Mesodermal cell (in vitro differentiated cells): Measurements from ENCODE around the gene BICDL1.

Experiments
- H3K27ac ChIP-seq: 2 replicates; pipeline ENCODE4 v1.7.0; 2013; ENCODE audit warnings: mild to moderate bottlenecking, low read depth, low read length, moderate library complexity; ENCODE audit not compliant: severe bottlenecking
- H3K36me3 ChIP-seq: 2 replicates; pipeline ENCODE4 v1.7.1; 2013; ENCODE audit warnings: mild to moderate bottlenecking, low read length, moderate library complexity; ENCODE audit not compliant: control insufficient read depth, insufficient read depth
- H3K4me1 ChIP-seq: one replicate; pipeline ENCODE4 v1.7.1; 2013; ENCODE audit warnings: mild to moderate bottlenecking, low read length; ENCODE audit not compliant: insufficient read depth, control insufficient read depth, poor library complexity, severe bottlenecking
- H3K4me3 ChIP-seq: 2 replicates; pipeline ENCODE4 v1.7.0; 2013; ENCODE audit warnings: low read length, control low read depth, mild to moderate bottlenecking; ENCODE audit not compliant: insufficient read depth, poor library complexity, severe bottlenecking; ENCODE audit errors: extremely low read depth
- H3K9me3 ChIP-seq: 2 replicates; pipeline ENCODE4 v1.7.1; 2013; ENCODE audit warnings: mild to moderate bottlenecking, low read length, moderate library complexity; ENCODE audit not compliant: control insufficient read depth
- WGBS, 2 experiments: methylation state at CpG; one replicate each; pipeline ENCODE4 v1.1.5; 2013; ENCODE audit warnings: missing lambda C conversion rate in 2 of 2; ENCODE audit not compliant: insufficient coverage in 2 of 2; 5-methylcytosine and 5-hydroxymethylcytosine counted together

The BICDL1 gene

DNA sequence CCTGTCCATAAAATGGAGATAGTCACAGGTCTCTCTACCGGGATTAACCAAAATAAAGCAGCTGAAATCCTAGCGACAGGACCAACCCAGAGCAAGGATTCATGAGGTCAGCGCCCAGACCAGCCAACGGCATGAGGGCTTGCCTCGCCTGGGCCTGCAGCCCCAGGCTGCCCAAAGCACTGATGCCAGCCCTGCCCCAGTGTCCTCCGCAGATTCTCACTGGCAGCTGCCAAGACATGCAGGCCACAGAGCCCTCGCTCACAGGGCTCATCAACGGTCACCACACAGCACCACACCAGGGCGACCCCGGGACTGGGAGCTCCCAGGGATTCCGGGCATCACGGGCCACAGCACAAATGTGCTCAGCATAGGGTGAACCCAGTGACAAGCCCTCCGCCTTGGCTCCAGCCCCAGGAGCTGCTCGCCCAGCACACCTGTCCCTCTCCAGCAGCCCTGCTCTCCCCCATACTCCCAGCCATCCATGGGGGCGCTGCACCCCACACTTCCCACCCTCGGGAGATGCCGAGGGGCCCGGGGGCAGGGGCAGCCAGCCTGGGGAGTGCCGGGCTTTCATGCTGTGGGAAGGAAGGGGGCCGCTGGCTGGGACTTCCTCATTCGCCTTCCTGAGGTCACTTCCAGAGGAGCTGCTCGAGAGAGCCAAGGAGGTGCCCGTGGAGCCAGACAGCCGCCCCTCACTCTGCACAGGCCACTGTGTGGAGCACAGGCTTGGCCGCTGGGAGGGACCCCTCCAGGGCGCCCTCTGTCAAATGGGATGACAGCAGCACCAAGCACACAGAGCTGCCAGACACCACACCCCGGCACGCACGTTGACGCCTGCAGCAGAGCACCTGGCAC, 113.4 kb downstream of the BICDL1 start:
- Histone ChIP-seq H3K9me3 (no peaks in the 10 kb centered on the region), H3K4me1 (no peaks in the 10 kb centered on the region), H3K27ac (no peak overlapping the region), H3K36me3 (peaks cover 96% of the 10 kb centered on the region), H3K4me3 (no peak overlapping the region)
- 92 to 95% methylated on average over 24 to 26 of the region's 30 CpGs for WGBS, 2 experiments

DNA sequence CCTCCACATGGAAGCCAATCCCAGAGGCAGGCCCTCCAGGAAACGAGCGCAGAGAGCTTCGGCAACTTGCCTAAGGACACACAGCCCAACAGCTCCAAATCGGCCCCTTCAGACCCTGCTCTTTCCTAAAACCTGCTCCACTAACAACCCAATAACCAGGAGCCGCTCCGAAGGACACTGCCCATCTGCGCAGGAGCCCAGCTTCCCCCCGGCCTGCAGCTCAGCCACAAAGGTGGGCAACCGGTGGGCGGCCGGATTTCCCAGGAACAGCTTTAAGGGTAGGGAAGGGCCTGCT, 114.0 kb downstream of the BICDL1 start:
- H3K36me3 ChIP-seq: peaks cover 95% of the 10 kb centered on the region
- no peaks in the 10 kb centered on the region for H3K4me1 ChIP-seq
- no peaks in the 10 kb centered on the region for H3K9me3 ChIP-seq
- no peak overlapping the region for H3K4me3 ChIP-seq
- WGBS, 2 experiments: 82 to 93% methylated on average over 6 to 11 of the region's 11 CpGs
- no peak overlapping the region for H3K27ac ChIP-seq

DNA sequence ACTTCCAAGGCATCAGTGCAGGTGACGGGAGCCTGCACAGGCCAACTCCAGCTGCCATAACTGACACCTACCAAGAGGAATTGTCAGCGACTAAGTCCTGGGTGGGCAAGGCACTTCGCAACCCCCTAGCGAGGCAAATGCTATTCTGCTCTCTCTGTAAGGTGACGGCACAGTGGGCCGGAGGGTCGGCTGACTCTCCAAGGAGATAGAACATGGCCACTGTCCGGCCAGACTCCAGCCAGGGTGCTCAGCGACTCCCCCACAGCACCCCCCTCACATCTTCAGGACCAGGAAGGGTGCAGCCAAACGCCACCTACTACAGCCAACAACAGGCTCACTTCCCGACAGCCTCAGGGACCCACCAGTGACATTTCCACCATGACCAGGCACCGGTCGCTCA, 114.3 kb downstream of the BICDL1 start:
- no peak overlapping the region for H3K27ac ChIP-seq
- H3K4me3 ChIP-seq: no peak overlapping the region
- 98% methylated on average over 11 to 12 of the region's 13 CpGs for WGBS, 2 experiments
- no peaks in the 10 kb centered on the region for H3K9me3 ChIP-seq
- H3K4me1 ChIP-seq: no peaks in the 10 kb centered on the region
- H3K36me3 ChIP-seq: peaks cover 95% of the 10 kb centered on the region

DNA sequence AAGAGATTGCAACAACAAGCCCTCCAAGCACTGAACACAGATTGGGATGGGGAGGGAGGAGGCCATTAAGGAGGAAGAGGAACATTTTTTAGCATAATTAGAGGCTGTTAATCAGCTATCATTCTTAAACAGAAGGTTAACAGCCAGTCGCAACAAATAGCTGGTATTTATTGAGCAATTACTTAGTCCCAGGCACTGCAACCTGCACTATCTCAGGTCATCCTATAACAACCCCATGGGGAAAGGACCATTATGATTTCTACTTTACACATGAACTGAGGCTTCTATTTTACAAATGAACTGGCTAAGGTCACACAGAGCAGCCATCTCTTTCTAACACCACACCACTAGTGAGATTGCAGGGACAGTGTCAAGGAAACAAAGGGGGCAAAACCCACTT, 117.1 kb downstream of the BICDL1 start:
- Histone ChIP-seq H3K36me3 (peaks cover 84% of the 10 kb centered on the region), H3K4me1 (peaks cover 3% of the 10 kb centered on the region), H3K4me3 (no peak overlapping the region), H3K9me3 (no peaks in the 10 kb centered on the region), H3K27ac (no peak overlapping the region)
- 100% methylated on average over 1 of the region's 1 CpG; no CpG with 5 or more reads in 1 of the 2 experiments for WGBS, 2 experiments

DNA sequence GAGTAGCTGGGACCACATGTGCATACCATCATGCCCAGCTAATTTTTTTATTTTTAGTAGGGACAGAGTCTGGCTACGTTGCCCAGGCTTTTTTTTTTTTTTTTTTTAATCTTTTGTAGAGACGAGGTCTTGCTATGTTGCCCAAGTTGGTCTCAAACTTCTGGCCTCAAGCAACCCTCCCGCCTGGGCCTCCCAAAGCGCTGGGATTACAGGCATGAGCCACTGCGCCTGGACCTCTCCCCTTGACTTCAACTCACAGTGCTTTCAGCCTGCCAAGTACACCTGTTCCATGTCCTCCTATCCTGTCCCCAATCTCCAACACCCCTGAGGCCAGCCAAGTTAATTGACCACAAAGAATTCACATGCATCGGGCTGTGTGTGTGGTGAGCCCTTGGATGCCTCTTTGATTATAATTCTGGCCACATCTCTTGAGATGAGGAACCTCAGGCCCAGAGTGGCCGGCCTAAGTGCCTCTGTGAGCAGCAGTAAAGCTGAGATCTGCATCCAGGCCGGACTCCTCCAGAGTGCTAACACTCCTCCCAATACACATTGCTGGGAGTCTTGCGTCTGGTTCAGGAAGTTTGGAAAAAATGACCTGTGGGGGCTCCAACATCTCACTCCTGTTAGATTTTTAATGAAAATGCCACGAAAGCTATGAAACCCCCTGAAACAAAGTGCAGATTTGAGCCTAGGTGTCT, 120.7 kb downstream of the BICDL1 start:
- H3K27ac ChIP-seq: no peak overlapping the region
- peaks cover 9% of the 10 kb centered on the region for H3K4me1 ChIP-seq
- no peaks in the 10 kb centered on the region for H3K9me3 ChIP-seq
- H3K36me3 ChIP-seq: peaks cover 72% of the 10 kb centered on the region
- WGBS, 2 experiments: 92 to 97% methylated on average over 7 to 8 of the region's 10 CpGs
- H3K4me3 ChIP-seq: no peak overlapping the region

DNA sequence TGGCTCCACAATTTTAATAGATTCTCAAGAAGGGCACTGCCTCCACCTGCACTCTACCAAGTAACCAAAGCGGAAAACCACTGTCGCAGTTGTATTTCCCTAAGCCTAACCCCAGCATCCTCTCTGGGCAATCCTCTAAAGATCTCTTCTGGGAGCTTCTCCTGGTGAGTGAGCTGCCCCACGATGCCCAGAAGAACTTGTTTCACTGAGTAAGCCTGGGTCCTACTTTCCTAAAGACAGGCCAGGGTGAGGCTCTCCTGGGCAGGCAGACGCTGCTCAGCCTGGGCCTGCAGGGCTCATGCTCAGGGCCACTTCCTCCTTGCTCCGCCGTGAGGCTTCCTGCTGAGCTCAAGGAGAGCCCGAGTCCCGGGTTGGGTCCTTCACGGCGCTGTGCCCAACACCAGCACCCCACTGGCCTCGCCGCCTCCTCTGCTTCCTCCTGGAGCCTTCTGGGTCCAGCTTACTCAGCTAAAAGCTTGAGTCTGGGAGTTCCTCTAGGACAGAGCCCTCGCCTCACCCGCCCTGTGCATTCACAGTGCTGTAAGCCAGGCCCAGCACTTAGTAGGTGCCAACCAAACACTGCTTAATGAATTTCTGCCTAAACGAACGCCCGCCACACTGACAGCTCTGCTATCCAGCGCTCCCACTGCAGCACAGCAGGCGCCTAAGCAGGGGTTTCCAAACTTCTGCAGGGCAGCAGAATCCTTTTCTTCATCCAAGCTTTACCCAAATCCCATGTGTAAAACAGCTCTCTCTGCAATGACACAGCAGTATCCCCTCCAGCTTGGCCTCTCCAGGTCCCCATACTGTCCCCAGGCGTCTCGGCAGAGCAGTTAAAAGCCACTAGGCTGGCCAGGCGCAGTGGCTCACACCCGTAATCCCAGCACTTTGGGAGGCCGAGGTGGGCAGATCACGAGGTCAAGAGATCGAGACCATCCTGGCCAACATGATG, 121.8 kb downstream of the BICDL1 start:
- Histone ChIP-seq H3K9me3 (no peaks in the 10 kb centered on the region), H3K27ac (peak overlapping the region; percentile 10), H3K4me1 (peaks cover 18% of the 10 kb centered on the region), H3K4me3 (no peak overlapping the region), H3K36me3 (peaks cover 71% of the 10 kb centered on the region)
- 78 to 80% methylated on average over 22 to 23 of the region's 26 CpGs for WGBS, 2 experiments

DNA sequence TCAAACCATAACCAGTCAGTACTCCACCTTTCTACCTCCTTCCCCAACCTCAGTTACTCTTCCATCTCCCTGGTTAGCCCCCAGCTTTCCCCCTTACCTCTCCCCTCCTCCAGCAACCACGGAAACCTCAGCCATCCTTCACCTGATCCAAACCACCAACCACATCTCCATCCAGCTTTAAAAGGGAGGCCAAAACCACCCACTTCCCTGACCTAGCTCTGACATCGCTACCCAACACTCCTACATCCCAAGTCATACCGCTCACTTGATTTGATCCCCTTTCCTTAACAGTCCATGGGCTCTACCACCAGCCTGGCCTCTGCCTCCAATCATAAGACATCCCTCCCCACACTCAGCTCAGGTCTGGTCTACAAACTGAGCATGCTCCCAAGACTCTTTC, 126.0 kb downstream of the BICDL1 start:
- Histone ChIP-seq H3K4me1 (peaks cover 18% of the 10 kb centered on the region), H3K9me3 (no peaks in the 10 kb centered on the region), H3K36me3 (peaks cover 36% of the 10 kb centered on the region), H3K4me3 (peak overlapping the region; percentile 73), H3K27ac (no peak overlapping the region)
- WGBS, 2 experiments: 93 to 94% methylated on average over 3 of the region's 3 CpGs

DNA sequence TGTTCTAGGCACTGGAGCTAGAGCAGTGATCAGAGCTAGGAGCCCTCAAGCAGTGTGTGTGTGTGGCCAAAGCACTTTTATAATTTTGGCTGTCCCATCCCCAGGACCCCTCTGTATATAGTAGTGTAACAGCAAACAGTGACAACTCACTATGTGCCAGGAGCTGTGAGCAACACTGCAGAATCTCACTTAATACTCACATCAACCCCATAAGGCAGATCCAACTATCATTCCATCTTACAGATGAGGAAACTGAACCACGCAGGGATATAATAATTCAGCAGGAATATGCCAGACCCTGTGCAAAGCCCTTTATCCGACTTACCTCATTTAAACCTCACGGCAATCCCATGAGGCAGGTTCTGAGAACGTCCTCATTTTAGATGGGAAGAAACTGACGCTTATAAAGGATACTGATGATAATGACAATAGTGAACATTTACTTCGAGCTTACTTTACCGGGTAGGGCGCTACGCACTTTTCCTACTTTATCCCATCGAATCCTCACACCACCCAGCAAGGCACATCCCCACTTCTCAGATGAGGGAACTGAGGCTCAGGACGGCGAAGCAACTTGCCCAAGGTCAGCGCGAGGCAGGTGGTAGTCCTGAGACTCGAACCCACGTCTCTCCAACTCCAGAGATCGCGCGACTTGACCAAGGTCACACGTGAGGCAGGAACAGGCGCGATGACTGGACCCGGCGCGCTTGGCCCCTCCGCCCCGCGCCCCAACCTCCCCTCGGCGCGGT, 126.8 kb downstream of the BICDL1 start:
- H3K36me3 ChIP-seq: peaks cover 31% of the 10 kb centered on the region
- peaks cover 15% of the 10 kb centered on the region for H3K4me1 ChIP-seq
- peak overlapping the region; percentile 73 for H3K4me3 ChIP-seq
- H3K27ac ChIP-seq: peak overlapping the region; percentile 16
- no peaks in the 10 kb centered on the region for H3K9me3 ChIP-seq
- 14 to 22% methylated on average over 11 to 22 of the region's 31 CpGs for WGBS, 2 experiments

DNA sequence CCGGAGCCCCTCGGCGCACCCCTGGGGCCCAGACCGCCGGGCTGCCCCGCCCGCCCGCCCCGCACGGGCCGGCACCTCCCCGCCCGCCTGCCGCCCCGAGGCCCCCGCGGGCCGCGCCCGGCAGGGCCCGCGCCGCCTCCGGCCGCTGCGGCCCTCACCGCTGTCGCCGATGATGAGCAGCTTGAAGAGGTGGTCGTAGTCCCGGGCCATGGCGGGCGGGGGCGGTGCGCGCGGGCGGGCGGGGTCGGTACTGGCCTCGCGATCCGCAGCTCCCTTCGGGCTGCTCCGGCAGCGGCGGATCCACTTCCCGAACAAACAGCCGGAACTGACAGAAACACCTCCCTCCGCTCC, 127.4 kb downstream of the BICDL1 start, which contains the start of gene RAB35:
RAB35 (minus strand) TSS at position 313 of the 351 bp plus-strand sequence; CDS start at position 210, 103 bp downstream.
- peaks cover 31% of the 10 kb centered on the region for H3K36me3 ChIP-seq
- H3K4me1 ChIP-seq: peaks cover 15% of the 10 kb centered on the region
- WGBS, 2 experiments: 0% methylated on average over 14 to 26 of the region's 50 CpGs

More for the DNA sequence above, 127.4 kb downstream of the BICDL1 start, which contains the start of gene RAB35:
- H3K9me3 ChIP-seq: no peaks in the 10 kb centered on the region
- peak within 1 kb of the TSS; percentile 86 for H3K27ac ChIP-seq
- peak within 1 kb of the TSS; percentile 73 for H3K4me3 ChIP-seq
